GM15510 (cell line): ENCODE data around the gene STYX.

Experiments
- POLR2A ChIP-seq: IDR thresholded peaks from 3 replicates; pipeline ENCODE4 v1.6.1; 2011; ENCODE audit warnings: borderline replicate concordance; ENCODE audit not compliant: insufficient read length; ENCODE audit errors: extremely low read depth

The STYX gene

GRCh38 chr14:52767058-52767833 is 37.3 kb downstream of the STYX start:
- no peak for TF ChIP-seq POLR2A

- no peak for TF ChIP-seq POLR2A
Observed at GRCh38 chr14:52769887-52770286, 39.9 kb downstream of the STYX start.

GRCh38 chr14:52776816-52777215 is 46.9 kb downstream of the STYX start:
- TF ChIP-seq POLR2A = no peak

GRCh38 chr14:52778702-52779101 is 48.7 kb downstream of the STYX start:
- TF ChIP-seq POLR2A = no peak

GRCh38 chr14:52780893-52781292 is 50.9 kb downstream of the STYX start:
- TF ChIP-seq POLR2A = no peak

GRCh38 chr14:52781629-52782028 is 51.7 kb downstream of the STYX start:
- no peak for TF ChIP-seq POLR2A

- no peak for TF ChIP-seq POLR2A
Observed at GRCh38 chr14:52783206-52783605, 53.2 kb downstream of the STYX start.

- no peak for TF ChIP-seq POLR2A
Observed at GRCh38 chr14:52786887-52787286, 56.9 kb downstream of the STYX start.

- TF ChIP-seq POLR2A = no peak
Observed at GRCh38 chr14:52789118-52789517, 59.2 kb downstream of the STYX start.

- no peak for TF ChIP-seq POLR2A
Observed at GRCh38 chr14:52790011-52790755, 60.2 kb downstream of the STYX start.

GRCh38 chr14:52790756-52791222 is 60.8 kb downstream of the STYX start:
- no peak for TF ChIP-seq POLR2A

GRCh38 chr14:52791223-52792096 is 61.5 kb downstream of the STYX start, which contains the start of gene GNPNAT1:
GNPNAT1 (minus strand) TSS chr14:52791607; CDS start chr14:52784650, 6,957 bp downstream.
- peak; percentile 76 for TF ChIP-seq POLR2A

- no peak for TF ChIP-seq POLR2A
Observed at GRCh38 chr14:52792097-52792415, 62.1 kb downstream of the STYX start.

- no peak for TF ChIP-seq POLR2A
Observed at GRCh38 chr14:52793061-52793460, 63.1 kb downstream of the STYX start.

- no peak for TF ChIP-seq POLR2A
Observed at GRCh38 chr14:52797653-52798052, 67.7 kb downstream of the STYX start.

- TF ChIP-seq POLR2A = no peak
Observed at GRCh38 chr14:52798826-52799225, 68.9 kb downstream of the STYX start.
